HG03066 (cell line): ENCODE results near the gene LMAN1.

ENCODE experiments used
- ATAC-seq: cut with Tn5 transposase; IDR thresholded peaks from one replicate; pipeline ENCODE4 v1.9.1; 2021; ENCODE audit warnings: low read depth; ENCODE audit not compliant: unreplicated experiment

The LMAN1 gene

GRCh38 chr18:59372975-59373374 lies 13.9 kb upstream of the LMAN1 start:
- ATAC-seq: no peak

- ATAC-seq: no peak
Observed at GRCh38 chr18:59360381-59360780, 1.3 kb upstream of the LMAN1 start.

DNA sequence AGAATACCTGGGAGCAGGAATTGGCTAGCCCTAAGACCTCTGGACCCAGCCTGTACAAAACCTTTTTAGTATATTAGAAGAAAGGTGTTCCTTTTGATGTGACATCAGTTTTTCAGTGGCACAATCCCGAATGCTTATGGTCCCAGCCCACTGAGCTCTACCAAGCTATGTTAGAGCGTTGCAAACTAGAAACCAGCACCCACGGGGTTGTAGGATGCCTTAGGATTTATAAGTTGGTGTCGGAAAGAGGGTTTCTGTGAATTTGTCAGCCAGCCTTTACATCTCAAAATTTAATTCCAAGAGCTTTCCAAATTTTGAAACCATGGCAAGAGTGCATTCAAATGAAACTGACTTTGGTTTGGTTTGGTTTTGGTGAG lies 499 bp upstream of the LMAN1 start:
- ATAC-seq: peak; percentile 14

- ATAC-seq: no peak
Observed at GRCh38 chr18:59358414-59358711, 702 bp downstream of the LMAN1 start.

- no peak for ATAC-seq
Observed at GRCh38 chr18:59357928-59358327, 1.1 kb downstream of the LMAN1 start.

DNA sequence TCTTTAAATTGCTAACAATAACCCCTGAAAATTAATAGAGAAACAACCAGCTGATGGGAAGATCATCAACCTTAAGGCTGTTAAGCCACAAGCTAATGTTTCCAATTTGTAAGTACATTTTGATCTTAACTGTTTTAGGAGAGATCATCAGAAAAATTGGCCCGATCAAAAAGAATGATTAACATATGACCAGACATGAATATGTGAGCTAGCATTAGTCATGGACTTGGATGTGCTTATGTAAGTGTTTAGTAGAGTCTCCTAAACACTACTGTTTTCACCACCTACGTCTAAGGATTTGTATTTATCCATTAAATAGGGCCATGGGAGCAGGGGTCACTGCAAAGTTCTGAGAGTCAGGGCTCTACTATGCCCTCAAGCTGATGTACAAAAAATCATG lies 4.3 kb downstream of the LMAN1 start:
- no peak for ATAC-seq

DNA sequence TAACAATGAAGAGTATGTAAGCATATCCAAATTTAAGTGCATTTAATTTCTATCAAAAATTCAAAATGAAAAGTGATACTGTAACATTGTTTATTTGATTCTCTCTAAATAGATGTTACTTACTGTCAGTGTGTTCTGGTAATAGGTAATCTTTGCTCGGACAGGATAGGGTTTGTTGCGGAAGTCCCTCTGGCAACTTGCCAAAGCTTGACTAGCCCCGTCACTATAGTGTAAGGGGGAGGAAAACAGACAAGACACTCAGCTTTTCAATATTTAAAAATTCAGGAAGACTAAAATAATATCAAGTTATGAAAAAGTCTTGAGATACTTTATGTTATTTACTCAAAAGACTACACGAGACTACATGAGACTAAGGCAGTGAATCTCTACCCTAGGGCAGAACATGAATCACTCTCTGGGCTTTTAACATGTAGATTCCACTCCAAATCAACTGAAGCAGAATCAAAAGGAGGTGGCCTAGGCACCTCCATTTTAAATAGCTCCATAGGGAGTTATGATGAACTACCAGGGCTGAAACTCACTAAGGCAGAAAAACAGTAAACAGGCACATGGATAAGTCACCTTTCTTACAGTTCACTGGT lies 5.9 kb downstream of the LMAN1 start:
- no peak for ATAC-seq

- ATAC-seq: no peak
Observed at GRCh38 chr18:59352250-59352855, 6.7 kb downstream of the LMAN1 start.

DNA sequence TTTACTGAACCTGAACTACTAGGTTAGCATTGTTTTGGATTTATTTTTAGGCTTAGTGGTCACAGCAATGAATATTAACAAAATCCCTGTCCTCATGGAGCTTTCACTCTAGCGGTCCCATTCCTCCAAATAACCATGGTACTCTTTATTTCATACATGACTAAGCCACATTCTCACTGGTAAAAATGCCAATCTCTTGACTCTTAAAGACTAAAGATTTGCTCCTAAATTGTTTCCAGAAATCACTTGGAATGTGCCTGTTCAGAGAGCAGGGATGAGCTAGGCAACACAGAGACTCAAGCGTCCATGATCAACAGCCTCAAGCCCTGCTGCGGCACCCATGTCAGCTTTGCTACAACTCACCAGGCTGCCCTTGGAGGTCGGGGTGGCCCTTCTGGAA lies 13.5 kb downstream of the LMAN1 start:
- ATAC-seq: no peak

GRCh38 chr18:59344996-59345395 lies 14.1 kb downstream of the LMAN1 start:
- ATAC-seq: no peak

DNA sequence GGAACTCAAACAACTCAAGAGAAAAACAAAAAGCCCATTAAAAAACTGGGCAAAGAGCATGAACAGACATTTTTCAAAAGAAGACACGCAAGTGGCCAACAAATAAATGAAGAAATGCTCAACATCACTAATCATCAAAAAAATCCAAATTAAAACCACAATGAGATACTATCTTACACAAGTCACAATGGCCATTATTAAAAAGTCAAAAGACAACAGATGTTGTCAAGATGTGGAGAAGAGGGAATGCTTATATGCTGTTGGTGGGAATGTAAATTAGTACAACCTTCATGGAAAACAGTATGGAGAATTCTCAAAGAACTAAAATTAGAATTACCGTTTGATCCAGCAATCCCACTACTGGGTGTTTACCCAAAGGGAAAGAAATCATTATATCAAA lies 15.1 kb downstream of the LMAN1 start:
- no peak for ATAC-seq

- no peak for ATAC-seq
Observed at GRCh38 chr18:59340817-59341216, 18.2 kb downstream of the LMAN1 start.

DNA sequence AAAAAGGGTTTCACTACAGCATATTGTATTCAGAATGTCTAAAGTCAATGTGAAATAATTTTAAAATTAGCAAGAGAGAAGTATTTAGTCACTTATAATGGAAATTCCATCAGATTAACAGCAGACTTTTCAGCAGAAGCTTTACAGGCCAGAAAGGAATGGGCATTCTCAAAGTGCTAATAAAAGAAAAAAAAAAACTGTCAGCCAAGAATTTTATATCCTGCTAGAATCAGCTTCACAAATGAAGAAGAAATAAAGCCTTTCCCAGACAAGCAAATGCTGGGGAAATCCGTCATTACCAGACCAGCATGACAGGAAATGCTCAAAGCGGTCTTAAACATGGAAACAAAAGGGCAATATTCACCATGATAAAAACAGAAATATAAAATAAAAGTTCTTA lies 18.8 kb downstream of the LMAN1 start:
- no peak for ATAC-seq

DNA sequence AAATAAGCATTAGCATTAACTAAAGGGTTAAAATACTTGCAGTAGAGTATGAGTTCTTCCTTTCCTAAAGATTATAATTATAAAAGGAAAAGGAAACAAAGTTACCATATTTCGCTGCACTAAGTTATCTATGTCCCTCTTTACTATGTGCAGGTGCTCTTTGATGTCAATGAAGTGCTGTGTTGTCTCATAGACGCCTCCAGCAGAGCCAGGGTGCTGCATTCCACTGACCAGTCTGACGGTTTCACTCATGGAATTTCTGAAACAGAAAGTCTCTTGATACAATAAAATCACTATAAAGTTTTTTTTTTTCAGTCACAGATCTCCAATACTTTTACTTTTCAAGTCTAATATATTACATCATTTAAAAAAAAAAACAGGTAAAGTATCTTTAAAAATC lies 26.1 kb downstream of the LMAN1 start:
- ATAC-seq: no peak

- no peak for ATAC-seq
Observed at GRCh38 chr18:59328683-59329082, 30.4 kb downstream of the LMAN1 start.

- no peak for ATAC-seq
Observed at GRCh38 chr18:59325965-59326364, 33.1 kb downstream of the LMAN1 start.

DNA sequence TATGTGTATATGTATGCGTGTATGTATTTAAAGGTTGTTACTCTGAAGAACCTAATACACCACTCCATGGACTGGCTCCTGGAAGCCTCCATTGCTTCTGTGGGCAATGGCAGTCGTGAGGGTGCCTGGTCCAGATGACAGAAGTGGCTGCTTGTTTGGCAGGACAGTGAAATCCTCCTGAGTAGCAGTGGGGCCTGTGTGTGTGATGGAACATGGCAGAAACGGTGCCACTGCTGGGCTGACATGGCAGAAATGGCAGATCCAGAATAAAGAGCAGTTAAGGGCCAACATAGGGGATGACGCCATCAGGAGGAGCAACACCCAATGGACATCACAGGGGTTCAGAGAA lies 34.5 kb downstream of the LMAN1 start:
- no peak for ATAC-seq

- no peak for ATAC-seq
Observed at GRCh38 chr18:59323931-59324622, 35.0 kb downstream of the LMAN1 start.

- ATAC-seq: no peak
Observed at GRCh38 chr18:59318460-59319050, 40.5 kb downstream of the LMAN1 start, which contains the start of gene CPLX4. TSS of gene CPLX4 (minus strand) at chr18:59318649. CDS start at chr18:59318462, 187 bp downstream.

DNA sequence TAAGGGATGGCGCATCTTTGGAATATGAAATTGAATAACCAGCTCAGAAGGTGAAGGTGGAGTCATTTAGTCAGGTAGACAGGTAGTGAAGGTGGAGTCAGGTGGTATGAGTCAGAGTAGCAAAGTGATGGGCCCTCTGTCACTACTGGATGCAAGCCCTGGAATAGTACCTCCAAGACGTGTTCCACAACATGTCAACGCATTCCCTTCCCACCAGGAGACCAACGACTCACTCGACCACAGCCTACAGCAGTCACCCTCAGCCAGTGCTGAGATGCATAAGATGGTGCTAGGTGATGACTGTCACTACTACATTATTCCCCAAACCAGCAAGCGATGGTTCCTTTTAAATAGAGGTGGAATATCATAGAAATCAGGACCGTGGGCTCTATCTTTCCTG lies 47.4 kb downstream of the LMAN1 start:
- no peak for ATAC-seq

- no peak for ATAC-seq
Observed at GRCh38 chr18:59308938-59309260, 50.2 kb downstream of the LMAN1 start.

DNA sequence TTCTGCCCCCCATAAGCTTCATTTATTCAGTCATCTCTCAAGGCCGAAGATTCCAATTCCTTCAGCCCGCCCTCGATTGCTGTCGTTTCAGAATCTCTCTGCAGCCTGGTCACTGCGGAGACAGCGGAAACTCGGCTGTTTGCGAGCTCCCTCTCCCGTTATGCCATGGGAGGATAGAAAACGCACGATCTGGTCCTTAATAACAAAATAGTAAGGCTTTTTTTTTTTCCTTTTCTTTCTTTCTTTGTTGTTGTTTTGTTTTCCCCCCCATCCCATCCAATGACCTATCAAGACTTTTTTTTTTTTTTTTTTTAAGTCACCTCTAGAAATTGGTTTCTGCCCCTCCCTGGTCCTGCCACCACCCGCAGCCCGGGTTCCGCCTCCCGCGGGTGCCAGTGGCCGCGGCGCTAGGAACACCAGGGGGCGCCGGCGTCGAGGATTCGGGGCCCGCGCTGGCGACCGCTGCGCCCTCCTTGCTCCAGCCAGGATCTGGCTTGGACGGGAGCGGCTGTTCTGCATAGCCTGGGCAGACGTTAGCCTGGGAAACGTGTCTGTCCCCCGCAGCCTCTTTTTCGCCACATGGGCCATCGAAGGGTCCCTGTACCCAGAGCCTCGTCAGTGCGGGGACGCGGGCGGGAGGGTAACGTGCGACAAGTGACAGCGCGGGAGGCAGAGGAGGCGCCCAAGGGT lies 50.7 kb downstream of the LMAN1 start:
- peak; percentile 80 for ATAC-seq
